Activated gamma-delta T cell treated with Interleukin-2 at 50 U/mL for 16 hours (primary cell): Measurements from ENCODE around the gene TSPOAP1.
"Not testable (repeated sequence)": the region's sequence is repeated elsewhere in the genome, so short reads cannot be mapped to it uniquely, and the experiment has no call there.

ENCODE experiments used
- DNase-seq: peaks from one replicate; pipeline ENCODE4 v3.0.0-alpha.2; 2020

Gene TSPOAP1

DNA sequence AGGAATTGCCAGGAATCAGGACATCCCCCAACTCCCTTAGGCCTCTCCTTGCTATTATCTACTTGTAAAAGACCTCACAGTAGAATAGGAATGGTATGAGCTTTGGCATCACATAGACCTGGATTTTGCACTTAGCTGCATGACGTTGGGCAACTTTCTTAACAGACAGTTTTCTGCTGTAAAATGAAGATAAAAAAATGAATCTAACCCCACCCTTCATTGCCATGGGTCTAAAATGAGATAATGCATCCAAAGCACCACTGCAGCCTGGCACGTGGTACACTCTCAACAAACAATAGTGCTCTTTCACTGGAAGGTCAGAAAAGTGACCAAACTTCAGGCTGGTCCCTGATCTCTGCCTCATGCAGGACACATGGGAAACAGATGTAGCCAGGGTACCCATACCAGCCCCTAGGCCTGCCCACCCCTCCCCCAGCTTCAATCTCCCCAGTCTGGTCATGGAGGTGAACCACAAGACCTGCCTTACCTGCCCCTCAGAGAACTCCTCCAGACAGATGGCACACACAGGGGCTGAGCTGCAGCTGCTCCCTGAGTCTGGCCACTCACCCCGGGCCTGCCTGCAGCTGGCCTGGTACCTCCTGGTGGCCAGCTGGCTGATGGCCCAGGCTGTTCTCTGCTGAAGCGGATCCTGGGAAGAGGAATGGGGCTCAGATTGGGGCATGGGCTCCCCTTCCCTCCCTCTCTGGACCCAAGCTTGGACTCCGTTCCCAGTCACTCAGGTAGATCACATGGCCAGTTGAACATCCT is 31.9 kb upstream of the TSPOAP1 start:
- DNase-seq, result no peak

DNA sequence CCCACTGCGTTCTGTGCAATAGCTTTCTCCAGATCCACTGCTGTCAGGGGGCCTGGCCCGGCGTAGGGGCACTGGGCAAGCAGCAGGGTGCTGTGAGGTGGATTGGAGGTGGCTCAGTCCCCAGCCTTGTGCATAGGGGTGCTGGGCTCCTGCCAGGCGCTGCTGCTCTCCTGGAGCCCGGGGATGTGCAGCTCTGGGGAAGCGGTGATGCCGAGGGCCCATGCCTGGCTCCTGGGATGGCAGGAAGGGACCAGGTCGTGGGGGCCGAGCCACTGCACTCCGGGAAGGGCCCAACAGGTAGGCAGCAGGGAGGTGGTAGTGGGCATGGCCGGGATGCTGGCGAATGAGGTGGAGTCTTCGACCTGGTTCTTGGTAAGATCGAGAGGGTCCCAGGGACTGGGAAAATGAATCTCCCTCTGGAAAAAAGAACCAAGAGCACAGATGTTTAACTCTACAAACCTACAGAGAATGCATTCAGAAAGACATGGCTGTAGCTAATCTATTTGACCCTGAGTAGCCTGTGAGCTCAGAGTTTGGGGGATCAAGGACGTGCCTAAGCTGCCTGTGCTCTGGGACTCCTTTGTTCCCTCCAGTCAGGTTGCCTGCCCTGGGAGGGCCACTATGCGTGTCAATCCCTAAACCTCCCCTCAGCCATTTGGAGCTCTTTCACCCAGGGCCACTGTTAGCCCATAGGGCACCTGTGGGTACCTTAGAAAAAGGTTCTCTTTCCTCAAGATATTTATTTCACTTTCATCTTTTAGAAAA is 30.0 kb upstream of the TSPOAP1 start:
- DNase-seq, result no peak

DNA sequence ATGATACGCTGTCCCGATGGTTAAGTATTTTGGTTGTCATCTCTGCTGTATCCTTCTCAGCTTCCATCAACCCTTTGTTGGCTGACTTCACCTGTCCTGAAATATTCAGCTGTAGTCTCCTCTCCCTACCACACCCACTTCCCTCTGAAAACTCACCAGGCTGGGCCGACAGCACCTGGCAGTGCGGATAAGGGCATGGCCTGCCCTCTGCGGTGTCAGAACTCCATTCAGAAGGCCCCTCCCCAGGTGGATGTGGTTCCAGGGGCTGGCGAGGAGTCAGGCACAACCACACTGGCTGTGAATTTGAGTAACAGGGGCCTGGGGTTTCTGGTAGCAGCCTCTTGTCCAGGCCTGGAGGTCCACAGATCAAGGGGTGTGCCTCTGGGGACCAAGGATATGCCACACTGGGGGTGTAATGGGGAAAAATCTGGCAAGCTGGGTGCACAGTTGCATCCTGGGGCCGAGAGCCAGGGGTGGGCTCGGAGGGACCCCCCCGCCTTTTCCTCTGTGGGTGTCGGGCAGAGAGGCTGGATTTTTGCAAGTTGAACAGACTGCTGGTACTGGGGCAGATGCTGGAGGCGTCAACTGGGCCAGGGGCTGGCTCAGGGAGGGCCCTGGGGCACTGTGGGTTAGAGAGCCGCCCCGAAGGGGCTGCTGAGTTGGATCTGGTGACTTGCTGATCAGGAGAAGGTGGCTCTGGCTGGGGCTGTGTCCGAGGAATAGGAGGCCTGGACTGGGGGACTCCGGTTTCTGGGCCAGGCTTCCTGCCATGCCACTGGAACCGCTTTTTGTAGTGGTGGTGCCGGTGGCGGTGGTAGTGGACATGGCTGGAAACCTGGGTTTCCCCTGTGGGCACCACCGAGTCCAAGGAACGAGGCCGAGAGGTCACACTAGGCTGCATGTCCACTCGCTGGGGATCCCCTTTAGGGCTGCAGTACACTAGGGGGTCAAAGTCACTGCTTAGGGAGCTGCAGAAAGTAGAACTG is 29.0 kb upstream of the TSPOAP1 start:
- no peak for DNase-seq

DNA sequence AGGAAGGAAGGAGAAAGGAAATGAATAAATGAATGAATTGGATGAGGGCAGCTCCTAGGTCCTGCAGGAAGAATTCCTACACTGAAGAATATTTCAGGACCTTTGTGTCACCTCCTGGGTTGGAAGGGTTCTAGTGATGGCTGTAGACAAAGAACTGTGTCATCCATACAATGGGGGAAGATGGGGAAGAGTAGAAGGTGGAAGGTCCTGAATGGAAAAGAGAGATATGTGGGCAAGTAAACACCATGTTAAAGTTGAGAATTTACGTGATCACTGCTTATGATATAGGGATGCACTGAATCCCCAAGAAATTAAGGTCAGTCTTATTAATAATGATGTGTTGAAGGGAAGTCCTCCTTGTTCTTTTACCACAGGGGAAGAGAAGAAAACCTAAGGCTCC is 27.6 kb upstream of the TSPOAP1 start:
- no peak for DNase-seq

DNA sequence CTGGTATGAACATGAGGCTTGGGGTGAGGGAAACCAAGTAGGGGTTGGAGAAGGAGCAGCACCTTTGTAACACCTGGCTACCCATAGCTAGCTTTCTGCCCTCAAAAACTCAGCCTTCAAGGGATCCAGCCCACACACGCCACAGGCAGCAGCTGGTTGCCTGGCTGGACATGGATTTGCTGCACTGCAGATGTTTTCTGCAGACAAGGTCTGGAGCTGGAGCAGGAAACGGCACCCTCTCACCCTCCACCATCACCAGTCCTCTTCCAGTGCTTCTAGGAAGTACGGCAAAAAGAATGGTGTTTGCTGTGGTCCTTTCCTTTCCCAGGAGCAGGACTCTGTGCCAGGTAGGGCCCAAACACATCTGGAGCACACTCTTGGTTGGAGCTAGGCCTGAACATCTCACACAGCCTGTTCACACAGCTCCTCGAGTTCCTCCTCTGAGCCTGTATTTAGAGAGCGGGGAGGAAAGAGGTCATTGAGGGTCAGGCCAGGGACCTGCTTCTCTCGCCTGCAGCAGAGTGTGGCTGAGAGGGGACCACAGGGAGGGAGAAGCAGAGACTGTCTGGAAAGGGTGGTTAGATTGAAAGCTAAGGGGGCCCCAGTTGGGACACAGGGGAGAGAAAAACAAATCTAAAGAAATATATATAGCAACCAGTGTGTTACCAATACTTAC is 26.1 kb upstream of the TSPOAP1 start:
- no peak for DNase-seq

DNA sequence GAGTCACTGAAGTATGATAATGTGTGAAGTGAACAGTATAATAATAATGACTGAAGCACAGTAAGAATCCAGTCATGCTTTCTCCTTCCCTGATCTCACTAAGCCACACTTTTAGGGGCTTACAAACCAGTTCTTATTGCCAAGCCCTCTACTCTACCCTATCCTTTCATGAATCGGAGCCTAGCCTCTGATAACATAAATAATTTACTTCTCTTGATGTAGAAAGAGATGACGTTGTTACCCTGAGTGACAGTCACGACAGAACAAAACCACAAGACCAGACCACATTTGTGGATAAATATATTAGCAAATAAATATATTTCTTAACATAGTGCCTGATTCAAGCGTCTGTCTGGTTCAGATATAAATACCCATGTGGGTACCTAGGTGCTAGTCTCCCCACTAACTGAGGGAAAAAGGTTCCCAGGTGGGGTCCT is 24.8 kb upstream of the TSPOAP1 start:
- DNase-seq, result no peak

DNA sequence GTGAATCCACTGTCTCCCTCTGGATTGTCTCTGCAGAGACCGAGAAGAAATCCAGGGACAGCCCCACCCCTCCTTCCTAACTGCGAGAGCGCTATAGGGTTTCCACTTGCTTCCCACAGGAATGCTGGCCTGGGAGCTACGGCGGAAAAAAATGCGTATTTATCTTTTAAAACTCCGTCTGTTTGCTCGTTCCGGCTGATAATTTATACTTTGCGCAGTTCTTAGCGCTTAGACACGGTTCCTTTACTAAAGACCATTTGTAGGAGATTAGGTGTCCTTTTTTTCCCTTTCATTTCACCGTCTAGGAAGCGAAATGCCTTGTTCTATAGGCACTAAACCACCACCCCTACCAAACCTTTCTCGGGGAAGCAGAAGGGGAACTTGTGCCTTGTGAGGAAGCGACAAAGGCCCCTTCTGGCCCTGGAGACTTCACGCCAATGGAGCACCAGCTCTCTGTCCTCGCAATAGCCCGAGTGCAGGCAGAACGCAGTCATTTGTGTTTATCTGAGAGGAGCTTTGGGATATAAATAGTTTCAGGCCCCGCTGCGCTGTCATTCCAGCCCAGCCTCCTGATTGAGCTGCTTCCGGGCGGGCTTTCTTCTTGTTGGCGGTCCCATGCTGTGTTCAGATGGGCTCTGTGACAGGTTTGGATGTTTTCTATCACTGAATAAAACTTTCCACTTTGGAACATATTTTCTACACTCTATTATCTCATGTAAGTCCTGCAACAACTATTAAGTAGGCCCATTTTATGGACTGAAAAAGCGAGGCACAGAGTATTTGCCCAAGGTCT is 24.2 kb upstream of the TSPOAP1 start:
- peak; percentile 13 for DNase-seq

DNA sequence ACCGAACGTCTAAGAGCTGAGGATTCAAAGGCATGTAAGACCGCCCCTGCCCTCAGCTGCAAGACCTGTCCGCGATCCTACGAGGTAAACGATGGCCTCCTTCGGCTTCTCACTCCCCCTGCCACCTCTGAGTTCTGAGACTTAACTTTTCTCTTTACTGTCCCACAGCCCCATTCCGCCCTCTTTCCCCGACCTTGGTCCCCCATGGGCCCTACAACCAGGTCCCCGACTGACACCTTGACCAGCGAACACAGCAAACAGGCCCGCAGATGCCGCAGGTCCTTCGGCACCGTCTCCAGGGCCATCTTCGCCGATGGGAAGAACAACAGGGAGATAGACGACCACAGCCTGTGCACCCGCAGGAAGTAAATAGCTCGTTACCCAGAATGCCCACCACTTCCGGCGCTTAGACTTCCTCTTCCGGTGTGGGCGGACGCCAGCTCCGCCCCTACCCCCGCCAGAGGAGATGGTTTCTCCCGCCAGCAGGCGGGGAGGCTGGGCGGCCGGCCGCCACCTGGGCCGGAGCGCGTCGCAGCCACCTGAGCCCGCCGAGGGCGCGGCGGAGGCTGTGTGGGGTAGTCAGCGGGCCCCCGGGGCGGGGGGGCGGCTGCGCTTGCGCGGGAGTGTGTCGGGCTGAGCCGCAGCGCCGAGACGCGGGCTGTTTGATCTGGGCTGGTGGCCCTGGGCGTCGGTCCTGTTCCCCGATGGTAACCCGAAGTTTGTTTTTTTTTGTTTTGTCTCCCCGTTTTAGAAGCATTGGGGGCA is 23.4 kb upstream of the TSPOAP1 start, which contains the start of gene SUPT4H1:
TSS of gene SUPT4H1 (minus strand) at position 371 of the 765 bp plus-strand sequence. CDS start at position 305, 66 bp downstream.
- peak; percentile 89 for DNase-seq

DNA sequence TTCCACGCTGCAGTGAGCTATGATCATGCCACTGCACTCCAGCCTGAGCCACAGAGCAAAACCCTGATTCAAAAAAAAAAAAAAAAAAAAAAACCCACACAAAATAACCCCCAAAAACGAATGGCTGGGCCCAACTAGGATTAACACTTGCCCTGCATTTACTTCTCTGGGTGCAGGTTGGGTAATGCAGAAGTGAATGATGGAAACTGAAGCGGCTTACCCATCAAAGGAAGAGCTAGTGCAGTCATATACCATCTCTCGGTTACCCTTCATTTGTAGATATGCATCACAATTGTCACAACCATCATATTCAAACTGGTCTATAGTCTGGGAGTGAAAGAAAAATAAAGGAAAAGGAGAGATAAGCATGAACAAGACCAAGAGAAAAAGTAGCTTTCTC is 22.6 kb upstream of the TSPOAP1 start:
- no peak for DNase-seq

DNA sequence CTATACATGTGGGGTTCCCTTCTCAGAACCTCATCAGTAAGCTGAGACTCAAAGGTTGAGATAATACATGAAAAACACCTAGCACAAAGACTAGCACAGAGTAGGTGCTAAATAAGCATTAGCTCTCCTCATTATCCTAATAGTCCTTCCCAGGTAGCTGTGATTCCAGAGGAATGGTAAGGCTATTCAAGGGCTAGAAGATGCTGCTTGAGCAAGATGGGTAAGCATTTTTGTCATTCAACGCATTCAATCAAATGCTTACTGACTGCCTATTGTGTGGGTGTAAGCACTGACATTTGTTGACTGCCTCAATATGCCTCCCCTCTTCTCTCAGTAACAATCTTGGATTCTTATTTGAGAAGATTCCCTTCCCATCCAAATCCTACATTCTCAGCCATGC is 19.4 kb upstream of the TSPOAP1 start:
- DNase-seq, result no peak

DNA sequence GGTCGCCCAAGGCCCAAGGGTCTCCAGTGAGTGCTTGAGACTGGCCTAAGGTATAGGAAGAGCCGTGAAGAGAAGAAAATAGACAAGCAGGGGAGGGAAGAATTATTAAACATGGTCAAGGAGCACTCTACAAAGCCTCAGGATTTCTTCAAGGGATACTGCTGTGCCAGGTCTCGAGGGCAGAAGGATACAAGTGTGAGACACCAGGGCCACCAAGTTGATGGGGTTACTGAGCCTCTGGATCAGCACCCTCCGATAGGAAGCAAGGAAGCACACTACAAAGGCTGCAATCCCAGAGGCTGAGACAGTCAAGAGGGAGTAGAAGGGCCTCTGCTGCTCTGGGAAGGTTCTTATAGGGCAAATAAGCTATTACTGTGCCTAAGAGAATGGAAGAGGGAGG is 16.9 kb upstream of the TSPOAP1 start:
- no peak for DNase-seq

DNA sequence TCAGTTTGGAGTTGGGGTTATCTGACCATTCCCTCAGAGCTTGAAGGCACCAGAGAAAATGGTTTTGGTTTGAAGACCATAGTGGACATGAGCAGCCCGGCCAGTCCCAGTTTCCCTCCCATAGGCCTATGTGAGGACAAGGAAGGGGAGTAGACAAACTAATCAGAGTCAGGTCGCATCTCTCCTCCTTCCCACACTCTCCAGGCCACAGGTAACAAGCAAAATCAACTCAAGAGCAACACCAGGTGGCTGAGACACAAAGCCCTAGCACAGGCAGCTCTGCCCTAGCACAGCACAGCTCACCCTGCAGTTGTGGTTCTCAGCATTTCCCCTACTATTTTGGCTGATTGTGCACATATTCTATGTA is 16.2 kb upstream of the TSPOAP1 start:
- DNase-seq, result peak; percentile 66

DNA sequence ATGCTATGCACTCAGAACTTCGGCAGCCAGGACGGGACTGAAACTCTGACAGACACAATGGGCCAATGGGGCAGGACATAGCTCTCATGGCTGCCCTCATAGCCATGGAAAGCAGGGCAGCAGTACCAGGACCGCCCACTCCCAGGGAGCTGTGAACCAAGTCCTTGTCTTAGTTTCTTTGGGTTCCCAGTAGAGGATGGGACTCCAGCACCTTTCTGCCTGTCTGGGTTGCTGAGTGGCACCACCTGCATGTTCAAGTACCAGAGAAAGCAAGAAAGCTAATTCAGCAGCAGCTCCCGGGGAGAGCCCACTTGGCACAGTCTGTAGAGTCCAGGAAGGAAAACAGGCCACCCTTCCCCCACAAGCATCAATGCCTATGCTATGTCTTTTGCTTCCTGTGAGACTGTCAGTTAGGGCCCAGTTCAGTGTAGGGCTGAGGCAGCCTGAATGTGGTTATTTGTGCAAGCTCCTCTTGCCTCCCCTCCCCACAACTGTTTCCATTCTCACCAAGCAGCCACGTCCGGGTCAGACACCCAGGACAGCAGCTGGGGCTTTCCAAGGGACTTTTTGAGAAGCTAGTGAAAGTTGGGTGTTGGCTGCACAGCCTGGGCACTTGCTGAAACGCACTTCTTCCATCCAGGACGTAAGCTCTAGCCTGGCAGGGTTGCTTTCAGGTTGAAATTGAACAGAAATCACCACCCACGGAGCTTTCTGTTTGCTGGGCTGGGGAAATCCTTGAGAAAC is 15.6 kb upstream of the TSPOAP1 start:
- DNase-seq, result peak; percentile 83

DNA sequence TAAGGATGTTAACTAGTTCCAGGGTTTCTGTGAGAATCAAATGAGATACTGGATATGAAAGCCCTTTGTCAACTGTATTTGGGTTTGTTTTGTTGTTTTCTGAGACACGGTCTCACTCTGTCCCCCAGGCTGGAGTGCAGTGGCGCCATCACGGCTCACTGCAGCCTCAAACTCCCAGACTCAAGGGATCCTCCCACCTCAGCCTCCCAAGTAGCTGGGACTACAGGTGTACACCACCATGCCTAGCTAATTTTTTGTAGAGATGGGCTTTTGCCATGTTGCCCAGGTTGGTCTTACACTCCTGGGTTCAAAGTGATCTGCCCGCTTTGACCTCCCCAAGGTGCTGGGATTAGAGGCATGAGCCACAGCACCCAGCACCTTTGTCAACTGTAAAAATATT is 14.5 kb upstream of the TSPOAP1 start:
- no peak for DNase-seq

DNA sequence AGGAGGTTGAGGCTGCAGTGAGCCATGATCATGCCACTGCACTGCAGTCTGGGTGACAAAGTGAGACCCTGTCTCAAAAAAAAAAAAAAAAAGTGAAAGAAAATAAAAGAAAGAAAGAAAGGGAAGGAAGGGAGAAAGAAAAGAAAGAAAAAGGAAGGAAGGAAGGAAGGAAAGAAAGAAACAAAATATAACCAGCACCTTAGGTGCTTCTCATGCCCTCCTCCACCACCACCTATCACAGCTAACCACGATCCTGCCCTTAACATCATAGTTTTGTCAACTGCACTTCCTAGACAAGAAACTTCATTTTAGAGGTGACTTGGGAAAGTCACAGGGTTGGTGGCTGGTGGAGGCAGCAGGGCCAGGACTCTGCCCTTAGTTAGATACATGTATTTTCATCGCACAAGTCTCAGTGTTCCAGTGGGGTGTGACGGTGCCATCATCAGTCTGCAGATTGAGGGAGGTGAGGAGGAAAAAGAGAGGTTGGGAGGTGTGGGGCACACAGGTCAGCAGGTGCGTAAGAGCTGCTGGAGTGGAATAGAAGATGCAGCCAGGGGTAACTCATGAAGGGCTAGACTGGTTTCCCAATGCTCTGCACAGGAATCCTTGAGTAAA is 13.4 kb upstream of the TSPOAP1 start:
- DNase-seq, result no peak

DNA sequence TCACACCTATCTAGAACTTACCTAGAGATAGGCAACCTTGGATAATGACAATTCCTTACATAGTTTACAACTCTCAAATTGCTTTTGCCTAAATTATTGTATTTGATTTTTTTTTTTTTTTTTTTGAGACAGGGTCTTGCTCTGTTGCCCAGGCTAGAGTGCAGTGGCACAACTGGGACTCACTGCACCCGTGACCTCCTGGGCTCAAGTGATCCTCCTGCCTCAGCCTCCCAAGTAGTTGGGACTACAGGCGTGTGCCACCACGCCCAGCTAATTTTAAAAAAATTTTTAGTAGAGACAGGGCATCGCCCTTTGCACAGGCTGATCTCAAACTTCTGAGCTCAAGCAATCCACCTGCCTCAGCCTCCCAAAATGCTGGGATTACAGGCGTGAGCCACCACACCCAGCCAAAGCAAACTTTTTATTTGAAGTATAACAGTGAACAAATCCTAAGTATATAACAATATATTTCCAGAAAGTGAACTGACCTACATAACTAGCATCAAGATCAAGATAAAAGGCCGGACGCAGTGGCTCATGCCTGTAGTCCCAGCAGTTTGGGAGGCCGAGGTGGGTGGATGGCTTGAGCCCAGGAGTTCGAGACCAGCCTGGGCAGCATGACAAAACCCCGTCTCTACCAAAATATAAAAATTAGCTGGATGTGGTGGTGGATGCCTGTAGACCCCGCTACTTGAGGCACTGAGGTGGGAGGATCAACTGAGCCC is 12.7 kb upstream of the TSPOAP1 start:
- DNase-seq, result not testable (repeated sequence)

DNA sequence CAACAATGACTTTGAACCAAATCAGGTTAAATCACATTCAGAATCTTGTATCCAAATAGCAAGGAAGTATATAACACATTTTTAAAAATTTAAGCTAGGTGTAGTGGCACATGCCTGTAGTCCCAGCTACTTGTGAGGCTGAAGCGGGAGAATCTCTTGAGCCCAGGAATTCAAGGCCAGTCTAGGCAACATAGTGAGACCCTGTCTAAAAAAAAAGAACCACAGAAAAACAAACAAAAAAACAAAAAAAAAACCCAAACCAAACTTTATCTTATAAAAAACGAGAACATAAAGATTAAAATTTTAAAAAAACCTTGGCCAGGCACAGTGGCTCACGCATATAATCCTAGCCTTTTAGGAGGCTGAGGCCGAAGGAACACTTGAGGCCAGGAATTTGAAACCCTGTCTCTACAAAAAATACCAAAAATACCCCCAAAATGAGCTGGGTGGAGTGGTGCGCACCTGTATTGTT is 11.8 kb upstream of the TSPOAP1 start:
- no peak for DNase-seq

DNA sequence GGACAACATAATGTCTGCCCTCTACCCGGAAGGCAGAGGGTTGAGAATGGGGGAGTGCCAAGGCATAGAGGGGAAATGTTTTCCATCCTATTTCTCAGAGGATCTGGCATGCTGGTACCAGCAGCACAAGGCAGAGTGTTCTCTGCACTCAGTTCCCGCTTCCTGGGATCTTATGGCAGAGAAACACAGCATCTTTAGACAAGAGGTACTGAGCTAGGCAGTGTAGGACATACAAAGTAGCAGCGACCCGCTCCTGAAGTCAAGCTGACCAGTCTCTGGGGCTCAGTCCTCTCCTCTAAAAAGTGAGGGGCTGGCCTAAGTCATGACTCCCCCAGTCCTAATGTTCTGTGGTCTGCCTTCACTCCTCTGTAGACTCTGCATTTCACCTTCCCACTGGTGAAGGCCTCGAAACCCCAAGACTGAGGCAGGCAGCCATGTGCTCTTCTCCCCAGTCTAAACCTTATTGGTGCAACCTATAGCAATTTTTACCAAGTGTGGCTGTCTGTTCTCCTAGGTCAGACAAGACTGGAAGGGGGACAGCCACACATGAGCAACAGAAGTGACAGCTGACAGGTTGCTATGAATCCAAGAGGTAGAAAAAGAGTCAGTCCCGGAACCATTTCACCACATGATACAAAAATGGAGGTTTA is 11.3 kb upstream of the TSPOAP1 start:
- no peak for DNase-seq
